Nucleus accumbens (tissue), 56 donors: ENCODE results near the gene PANX1.
A peak's percentile ranks its signal among the peaks of the same experiment; 100 is the strongest.

Experiments used
- DNase-seq, 56 donors: peaks; one replicate each; lab custom pipeline; 2025; lab: John Stamatoyannopoulos, UW

Gene PANX1

DNA sequence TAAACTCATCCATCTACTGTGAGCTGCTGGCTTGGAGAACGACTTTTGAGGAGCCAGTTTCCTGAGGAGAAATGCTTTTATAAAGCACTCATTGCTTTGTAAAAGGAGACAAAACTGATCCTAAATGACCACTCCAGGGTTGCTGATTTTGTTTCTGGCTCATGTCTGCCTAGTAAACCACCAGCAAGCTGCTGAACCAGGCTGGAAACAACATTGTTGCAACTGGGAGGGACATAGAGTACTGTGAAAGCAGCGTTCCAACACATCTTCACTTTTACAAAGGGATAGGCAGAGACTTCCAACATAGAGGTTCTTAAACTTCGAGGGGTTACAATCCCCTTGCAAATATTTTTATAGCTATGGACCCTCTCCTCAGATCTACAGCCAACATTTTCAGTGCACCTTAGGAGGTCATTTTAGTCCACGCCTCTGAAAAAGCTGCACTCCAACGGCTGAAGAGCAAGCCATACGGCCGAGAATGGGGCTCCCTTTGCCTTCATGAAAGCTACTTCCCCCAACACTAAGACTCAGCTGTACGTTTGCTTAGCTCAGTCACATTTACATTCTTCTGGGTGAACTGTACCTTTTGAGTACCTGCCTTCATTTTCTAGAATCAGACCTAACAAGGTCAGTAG lies 54.7 kb downstream of the PANX1 start:
- no peak for DNase-seq

DNA sequence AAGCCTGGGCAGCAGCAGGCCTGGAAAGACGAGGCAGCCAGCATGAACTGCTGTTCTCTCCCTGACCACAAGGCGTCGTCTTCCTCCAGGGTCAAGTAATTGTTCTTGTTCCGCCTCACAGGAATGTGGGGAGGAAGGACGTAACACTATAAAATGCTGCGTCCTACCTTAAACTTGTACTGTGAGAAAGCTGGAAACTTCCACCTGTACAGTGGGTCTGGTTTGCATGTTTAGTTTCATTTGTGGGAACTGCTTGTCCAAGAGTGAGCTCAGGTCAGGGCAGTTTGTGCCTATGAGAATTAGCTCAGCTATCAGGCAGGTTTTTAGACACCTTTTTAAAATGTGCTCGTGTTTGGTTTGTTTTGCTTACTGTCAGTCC lies 55.2 kb downstream of the PANX1 start:
- peak in 15 of 56 donors; percentile 1 to 30 (median 7) for DNase-seq

GRCh38 chr11:94184362-94184761 lies 55.7 kb downstream of the PANX1 start:
- no peak for DNase-seq

- DNase-seq, result no peak
These were observed 56.2 kb downstream of the PANX1 start for GRCh38 chr11:94184846-94185245.

DNA sequence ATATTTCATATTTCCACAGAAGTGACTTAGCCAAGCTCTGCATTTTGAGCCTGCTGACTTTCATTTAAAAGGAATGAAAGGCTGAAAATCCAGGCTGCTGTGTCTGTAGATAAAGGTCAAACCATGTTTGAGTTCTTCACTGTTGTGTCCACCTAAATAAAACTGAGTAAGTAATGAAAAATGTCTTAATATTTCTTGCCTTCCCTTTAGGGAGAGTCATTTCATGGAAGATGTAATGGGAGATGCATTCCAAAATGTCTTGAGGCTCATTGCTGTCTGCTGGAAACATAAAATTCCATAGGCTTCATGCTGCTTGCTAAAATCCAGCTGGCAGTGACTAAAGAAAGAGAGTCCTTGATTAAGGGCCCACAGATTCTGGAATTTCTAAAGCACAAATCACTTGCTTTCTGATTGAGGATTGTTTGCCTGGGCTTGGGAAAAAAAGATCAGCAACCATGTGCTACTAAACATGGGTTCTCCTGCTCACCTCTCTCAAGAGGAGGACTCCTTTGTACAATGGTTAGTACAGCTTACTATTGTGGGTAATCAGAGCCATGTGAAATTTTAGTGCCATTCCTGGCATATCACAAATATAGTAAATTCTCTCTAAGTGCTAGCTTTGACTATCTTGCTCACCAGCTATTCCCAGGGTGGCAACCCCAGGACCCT lies 56.9 kb downstream of the PANX1 start:
- no peak for DNase-seq

DNA sequence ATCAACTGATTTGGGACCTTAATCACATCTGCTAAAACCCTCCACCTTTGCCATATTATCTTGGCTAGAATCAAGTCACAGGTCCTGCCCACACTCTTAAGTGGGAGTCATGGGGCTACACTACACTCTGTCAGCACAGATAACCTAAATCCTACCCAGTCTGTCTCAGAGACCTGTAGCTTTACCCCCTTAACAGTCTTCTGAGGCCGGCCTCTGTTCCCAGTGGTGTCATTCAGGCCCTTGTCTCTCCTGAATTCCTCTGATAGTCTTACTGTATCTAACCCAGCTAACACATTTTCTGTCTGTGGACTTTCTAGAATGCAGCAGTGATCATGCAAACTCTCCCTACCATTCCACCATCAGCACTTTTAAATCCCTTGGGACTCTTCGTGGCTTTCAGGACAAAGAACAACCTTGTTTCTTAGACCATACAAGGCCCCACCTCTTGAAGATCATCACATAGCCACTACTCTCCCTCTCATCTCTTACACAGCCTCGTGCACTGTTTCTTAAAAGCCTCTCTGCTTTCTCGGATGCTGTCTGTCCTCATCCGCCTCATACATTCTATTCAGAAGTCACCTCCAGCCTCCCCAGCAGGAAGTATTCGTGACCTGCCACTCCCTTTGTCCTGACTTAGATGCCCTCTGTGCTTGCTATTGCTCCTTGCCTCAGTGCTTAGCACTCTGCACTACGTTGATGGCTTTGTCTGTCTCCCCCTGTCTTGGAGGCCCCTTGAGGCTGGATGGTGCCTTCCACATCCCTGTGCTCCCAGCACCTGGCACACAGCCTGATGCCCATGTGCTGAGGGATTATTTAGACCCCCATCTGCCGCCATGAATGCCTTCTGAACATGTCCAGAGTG lies 57.9 kb downstream of the PANX1 start:
- no peak for DNase-seq

DNA sequence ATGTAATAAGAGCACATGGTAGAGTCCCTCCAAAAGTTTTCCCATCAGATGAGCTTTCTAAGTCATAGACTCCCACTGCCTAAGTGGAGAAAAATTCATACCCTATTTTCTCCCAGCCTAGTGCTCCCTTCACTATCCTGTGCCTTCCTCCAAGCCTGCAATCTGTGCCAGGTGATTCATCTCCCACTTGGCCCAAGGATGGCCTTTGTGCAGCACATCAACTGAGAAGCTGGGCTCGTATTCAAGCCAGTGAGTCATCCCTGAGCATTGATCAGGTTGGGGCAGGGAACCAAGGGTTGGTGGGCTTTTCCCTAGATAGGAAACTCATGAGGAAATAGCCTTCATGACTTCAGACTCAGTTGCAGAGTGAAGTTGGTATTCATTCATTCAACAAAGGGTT lies 64.6 kb downstream of the PANX1 start:
- DNase-seq, result no peak

DNA sequence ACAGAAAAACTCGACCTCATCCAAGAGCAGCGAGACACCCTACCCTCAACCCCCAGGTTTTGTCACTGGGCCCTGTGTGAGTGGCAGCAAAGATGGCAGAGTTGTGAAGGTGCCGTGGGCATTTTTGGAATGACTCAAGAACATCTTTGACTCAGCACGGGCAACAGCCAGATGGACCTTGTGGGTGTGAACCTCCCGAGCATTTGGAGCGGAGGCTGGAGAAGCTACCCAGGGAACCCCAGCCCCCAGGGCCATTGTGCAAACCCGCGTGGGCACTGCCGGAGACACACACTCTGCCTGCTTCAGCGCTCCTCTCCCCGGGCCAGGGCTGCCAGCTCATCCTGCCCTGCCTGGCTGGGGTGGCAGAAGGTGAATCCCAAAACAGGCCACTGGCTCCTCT lies 66.1 kb downstream of the PANX1 start:
- DNase-seq, result peak in 1 of 56 donors; percentile 1

DNA sequence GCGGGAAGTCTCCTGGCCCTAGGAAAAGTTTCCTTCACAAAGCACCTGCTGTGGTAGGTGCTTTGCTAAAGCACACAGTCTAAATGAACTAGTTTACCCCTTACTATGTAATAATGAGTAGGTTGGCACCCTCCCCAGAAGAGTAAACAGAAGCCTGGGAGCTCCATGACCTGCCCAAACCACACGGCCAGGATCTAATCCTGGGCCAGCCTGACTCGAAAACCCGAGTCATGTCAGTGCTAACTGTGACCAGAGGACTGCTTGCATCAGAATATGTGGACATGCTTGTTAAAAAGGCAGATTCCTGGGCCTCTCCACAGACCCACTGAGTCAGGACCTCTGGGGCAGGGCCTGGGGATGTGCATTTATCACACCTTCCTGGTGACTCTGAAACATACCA lies 67.7 kb downstream of the PANX1 start:
- no peak for DNase-seq

DNA sequence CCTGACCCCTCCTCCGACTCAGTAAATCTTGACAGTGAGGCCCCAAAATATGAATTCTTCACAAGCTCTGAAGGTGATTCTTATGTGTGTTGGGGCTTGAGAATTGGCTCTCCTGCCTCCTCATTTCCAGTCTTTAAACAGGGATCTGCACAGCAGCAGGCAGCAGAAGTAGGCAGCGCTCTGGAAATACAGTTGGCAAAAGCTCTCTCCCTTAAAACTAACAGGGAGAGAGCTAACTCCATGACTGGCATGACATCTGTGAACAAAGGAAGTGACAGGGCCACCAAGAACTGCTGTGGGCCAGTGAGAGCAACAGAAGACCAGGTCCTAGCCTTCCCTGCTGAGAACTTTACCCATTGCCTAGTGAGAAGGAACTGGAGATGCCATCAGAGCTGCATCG lies 70.1 kb downstream of the PANX1 start:
- no peak for DNase-seq

DNA sequence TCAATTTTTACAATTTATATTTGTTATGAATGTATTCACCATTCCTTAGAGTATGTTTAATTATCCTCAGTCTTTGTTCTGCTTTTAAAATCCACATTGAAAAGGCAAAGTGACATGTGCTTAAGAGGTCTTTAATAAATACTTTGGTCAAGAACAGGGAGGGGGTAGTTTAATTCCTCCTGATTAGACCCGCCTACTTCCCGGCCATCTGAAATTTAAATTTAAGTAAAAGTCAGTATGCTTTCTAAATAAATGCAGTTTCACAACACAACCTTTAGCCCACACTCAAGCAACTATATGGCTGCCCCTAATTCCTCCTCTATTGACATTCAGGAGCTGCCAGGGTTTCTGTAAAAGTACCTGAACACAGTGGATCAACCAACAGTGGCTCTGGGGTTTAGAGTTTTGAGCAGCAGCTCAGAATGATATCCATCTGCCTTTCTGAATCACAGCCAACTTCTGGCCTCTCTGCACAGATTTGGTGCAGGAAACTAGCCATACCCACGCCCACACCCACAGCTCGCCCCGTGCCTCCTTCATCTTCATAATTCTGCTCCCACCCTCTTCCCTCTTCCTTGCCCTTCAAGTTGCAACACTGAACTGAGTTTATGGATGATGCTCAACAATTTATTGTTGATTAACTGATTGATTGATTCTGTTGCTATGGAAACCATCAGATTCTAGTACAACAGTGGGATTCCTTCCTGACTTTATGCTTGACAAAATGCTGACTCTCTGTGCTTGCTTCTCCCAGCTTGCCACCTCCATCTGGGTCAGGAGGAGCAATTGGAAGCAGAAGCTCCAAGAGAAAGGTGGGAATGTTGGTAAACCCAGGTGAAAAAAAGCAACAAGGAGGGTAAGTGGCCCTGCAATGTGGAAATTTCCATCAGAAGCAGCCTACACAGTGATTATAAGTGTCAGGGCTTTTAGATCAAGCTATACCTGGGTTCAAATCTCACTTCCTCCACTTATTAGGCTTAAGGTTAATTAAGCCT lies 70.8 kb downstream of the PANX1 start:
- DNase-seq, result no peak

GRCh38 chr11:94201004-94201465 lies 72.4 kb downstream of the PANX1 start:
- no peak for DNase-seq

GRCh38 chr11:94203070-94203469 lies 74.4 kb downstream of the PANX1 start:
- no peak for DNase-seq

DNA sequence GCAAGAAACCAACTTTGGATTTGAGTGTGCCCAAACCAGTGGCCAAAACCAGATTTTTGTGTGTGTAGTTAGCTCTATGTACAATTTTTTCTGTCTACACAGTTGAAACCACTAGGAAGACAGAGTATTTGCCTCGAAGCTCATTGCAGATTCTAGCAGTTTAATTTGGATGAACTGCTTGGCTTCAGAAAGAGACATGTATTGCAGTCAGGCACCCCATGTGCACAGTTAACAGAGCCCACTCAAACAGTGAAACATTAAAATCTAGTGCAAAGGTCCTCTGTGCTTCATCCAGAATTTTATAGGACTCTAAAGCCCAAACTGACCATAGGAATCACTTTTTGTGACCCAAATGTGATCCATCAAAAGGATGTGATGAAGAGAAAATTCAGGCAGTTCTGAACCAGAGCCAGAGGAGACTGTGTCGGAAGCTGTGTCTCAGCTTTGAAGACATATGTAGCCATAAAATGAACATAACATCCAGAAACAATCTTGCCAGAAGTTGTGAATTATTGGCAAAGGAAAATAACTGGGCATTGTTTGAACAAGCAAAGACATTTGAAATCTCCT lies 82.7 kb downstream of the PANX1 start:
- no peak for DNase-seq

DNA sequence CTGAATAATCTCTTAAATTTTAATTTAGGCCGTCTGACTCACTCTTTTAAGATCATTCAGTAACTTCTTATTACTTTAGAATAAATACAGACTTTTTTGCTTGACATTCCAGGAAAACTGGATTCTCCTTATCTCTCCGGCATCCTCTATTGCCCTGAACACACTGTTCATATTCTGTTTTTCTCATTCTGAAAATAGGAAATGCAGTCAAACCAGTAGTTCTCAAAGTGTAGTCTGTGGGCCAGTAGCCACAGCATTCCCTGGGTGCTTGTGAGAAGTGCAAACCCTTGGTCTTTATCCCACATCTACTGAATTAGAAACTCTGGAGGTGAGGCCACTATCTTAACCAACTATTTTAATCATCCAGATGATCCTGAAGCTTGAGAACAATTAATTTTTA lies 84.3 kb downstream of the PANX1 start:
- DNase-seq, result no peak

DNA sequence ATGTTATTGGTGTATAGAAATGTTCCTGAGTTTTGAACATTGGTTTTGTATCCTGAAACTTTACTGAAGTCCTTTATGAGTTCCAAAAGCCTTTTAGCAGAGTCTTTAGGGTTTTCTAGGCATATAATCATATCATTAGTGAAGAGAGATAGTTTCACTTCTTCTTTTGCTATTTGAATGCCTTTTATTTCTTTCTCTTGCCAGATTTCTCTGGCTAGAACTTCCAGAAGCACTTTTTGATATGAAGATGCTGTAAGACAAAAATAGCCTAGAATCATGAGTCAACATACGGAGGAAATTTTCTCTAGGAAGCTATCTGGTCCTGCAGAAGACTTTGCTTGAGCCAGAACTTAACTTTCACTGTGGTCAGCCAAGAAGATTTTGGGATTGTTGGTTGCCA lies 89.1 kb downstream of the PANX1 start:
- no peak for DNase-seq

DNA sequence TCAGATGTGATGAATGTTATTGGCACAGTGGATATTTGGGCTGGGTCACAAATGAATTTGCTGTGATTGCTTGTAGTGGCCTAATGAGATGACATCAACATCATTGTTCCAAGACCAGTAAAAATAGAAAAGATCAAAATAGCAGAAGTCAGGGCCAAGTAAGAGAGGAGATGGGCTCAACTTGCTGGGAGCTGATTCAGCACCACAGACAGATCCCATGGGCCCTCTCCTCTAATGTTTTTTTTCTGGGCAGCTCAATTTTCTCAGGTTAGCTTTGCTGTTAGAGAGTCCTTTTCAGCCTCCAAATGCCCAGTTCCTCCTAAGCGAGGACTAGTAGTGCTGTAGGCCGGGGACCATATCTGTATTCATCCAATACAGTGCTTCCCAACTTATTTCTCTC lies 89.7 kb downstream of the PANX1 start:
- DNase-seq, result no peak

DNA sequence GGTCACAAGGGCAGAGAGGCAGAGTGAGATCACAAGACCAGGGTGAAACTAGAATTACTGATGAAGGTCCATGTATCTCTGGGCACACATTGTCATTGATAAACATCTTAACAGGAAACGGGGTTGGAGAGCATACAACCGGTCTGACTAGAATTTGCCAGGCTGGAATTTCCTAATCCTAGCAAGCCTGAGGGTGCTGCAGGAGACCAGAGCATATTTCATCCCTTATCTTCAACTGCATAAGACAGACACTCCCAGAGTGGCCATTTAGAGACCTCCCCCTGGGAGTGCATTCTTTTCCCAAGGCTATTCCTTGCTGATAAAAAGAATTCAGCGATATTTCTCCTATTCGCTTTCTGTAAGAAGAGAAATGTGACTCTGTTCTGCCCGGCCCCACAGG lies 91.1 kb downstream of the PANX1 start:
- DNase-seq, result no peak

DNA sequence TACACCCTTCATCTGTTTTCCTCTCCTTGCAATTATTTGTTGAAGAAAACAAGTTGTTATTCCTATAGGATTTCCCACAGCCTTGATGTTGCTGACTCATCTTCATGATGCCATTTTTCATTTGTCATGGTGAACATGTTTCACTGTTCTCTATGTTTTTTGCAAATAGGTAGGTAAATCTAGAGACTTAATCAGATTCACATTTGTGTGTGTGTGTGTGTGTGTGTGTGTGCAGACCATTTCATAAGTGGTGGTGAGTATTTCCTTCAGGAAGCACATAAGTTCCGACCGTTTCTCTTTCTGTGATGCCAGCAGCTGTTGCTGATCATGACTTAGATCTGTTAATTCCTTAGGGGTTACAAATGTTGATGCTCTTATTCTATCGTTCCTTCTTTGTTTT lies 95.4 kb downstream of the PANX1 start:
- DNase-seq, result no peak
